ENCODE results near the gene SCGB1C1.
A peak's percentile ranks its signal among the peaks of the same experiment; 100 is the strongest.
"Not testable (repeated sequence)": the region's sequence is repeated elsewhere in the genome, so short reads cannot be mapped to it uniquely, and the experiment has no call there.

SCGB1C1 gene

GRCh38 chr11:192674-193128 is at the start of gene SCGB1C1:
TSS of gene SCGB1C1 (plus strand) at chr11:193078. CDS start at chr11:193100, 22 bp downstream.
- not testable (repeated sequence) for DNase-seq (ENCODE audit: extremely low spot score, insufficient read length, low read depth); FAIRE-seq

- DNase-seq (ENCODE audit: extremely low spot score, insufficient read length, low read depth); FAIRE-seq: not testable (repeated sequence)
Observed at GRCh38 chr11:180242-180641, 12.6 kb upstream of the SCGB1C1 start.

GRCh38 chr11:189200-189783 is 3.6 kb upstream of the SCGB1C1 start:
- DNase-seq (ENCODE audit: extremely low spot score, insufficient read length, low read depth); FAIRE-seq: not testable (repeated sequence)

- DNase-seq (ENCODE audit: extremely low spot score, insufficient read length, low read depth); FAIRE-seq: not testable (repeated sequence)
Observed at GRCh38 chr11:189843-190311, 3.0 kb upstream of the SCGB1C1 start.

GRCh38 chr11:190546-190945 is 2.3 kb upstream of the SCGB1C1 start:
- not testable (repeated sequence) for FAIRE-seq; DNase-seq (ENCODE audit: extremely low spot score, insufficient read length, low read depth)

GRCh38 chr11:191490-192478 is 1.1 kb upstream of the SCGB1C1 start:
- not testable (repeated sequence) for DNase-seq (ENCODE audit: extremely low spot score, insufficient read length, low read depth)
- peak; percentile 95 for FAIRE-seq

GRCh38 chr11:193481-193880 is 603 bp downstream of the SCGB1C1 start:
- FAIRE-seq; DNase-seq (ENCODE audit: extremely low spot score, insufficient read length, low read depth): not testable (repeated sequence)

- DNase-seq (ENCODE audit: extremely low spot score, insufficient read length, low read depth) (no peak), FAIRE-seq (no peak)
Observed at GRCh38 chr11:196786-197731, 4.2 kb downstream of the SCGB1C1 start.

GRCh38 chr11:197741-198235 is 4.9 kb downstream of the SCGB1C1 start:
- FAIRE-seq (no peak), DNase-seq (ENCODE audit: extremely low spot score, insufficient read length, low read depth) (no peak)

- FAIRE-seq (no peak), DNase-seq (ENCODE audit: extremely low spot score, insufficient read length, low read depth) (no peak)
Observed at GRCh38 chr11:198236-198806, 5.4 kb downstream of the SCGB1C1 start.

GRCh38 chr11:199004-199581 is 6.2 kb downstream of the SCGB1C1 start:
- FAIRE-seq: no peak
- no peak for DNase-seq (ENCODE audit: extremely low spot score, insufficient read length, low read depth)

GRCh38 chr11:199782-200181 is 6.9 kb downstream of the SCGB1C1 start:
- no peak for FAIRE-seq
- no peak for DNase-seq (ENCODE audit: extremely low spot score, insufficient read length, low read depth)

GRCh38 chr11:200224-201003 is 7.5 kb downstream of the SCGB1C1 start:
- no peak for FAIRE-seq
- DNase-seq (ENCODE audit: extremely low spot score, insufficient read length, low read depth): no peak

GRCh38 chr11:201966-202365 is 9.1 kb downstream of the SCGB1C1 start:
- FAIRE-seq: no peak

GRCh38 chr11:202490-202889 is 9.6 kb downstream of the SCGB1C1 start:
- DNase-seq (ENCODE audit: extremely low spot score, insufficient read length, low read depth) (no peak), FAIRE-seq (no peak)

More at GRCh38 chr11:201966-202365, 9.1 kb downstream of the SCGB1C1 start:
- no peak for DNase-seq (ENCODE audit: extremely low spot score, insufficient read length, low read depth)

- DNase-seq (ENCODE audit: extremely low spot score, insufficient read length, low read depth) (no peak), FAIRE-seq (no peak)
Observed at GRCh38 chr11:203056-203944, 10.4 kb downstream of the SCGB1C1 start.

- no peak for FAIRE-seq
- no peak for DNase-seq (ENCODE audit: extremely low spot score, insufficient read length, low read depth)
Observed at GRCh38 chr11:203945-204586, 11.2 kb downstream of the SCGB1C1 start.

All from GM18507 (cell line).